Right renal pelvis (tissue), 4 donors: Measurements from ENCODE around the gene STARD10. TPM values are rescaled to one million over a fixed set of nuclear protein-coding genes. Genes with fewer than 3 reads are reported as not detected.
A peak's percentile ranks its signal among the peaks of the same experiment; 100 is the strongest.

Experiments used
- DNase-seq, 4 donors: peaks; one replicate each; pipeline ENCODE4 v3.0.0-alpha.2; 2013; ENCODE audit warnings: low read depth in 4 of 4, low spot score in 3 of 4, missing footprints in 1 of 4
- polyA plus RNA-seq, 4 donors: library from polyadenylated mRNA; unstranded; fragments of 120-200 nt; gene quantifications; one replicate each; pipeline ENCODE4 v1.2.1, GENCODE V29; 2013; ENCODE audit not compliant: insufficient read length in 4 of 4

STARD10 gene
- polyA plus RNA-seq, 4 donors, result 69.5 to 92.6 (median 79.9) TPM

- no peak for DNase-seq
Observed at GRCh38 chr11:72735495-72736027, 58.3 kb downstream of the STARD10 start.

GRCh38 chr11:72732329-72732728 is 61.5 kb downstream of the STARD10 start:
- no peak for DNase-seq

- no peak for DNase-seq
Observed at GRCh38 chr11:72730737-72731136, 63.1 kb downstream of the STARD10 start.

GRCh38 chr11:72730243-72730642 is 63.6 kb downstream of the STARD10 start:
- DNase-seq, result no peak

GRCh38 chr11:72727521-72727920 is 66.3 kb downstream of the STARD10 start:
- DNase-seq, result no peak

- no peak for DNase-seq
Observed at GRCh38 chr11:72726266-72727220, 67.3 kb downstream of the STARD10 start.

GRCh38 chr11:72725724-72726028 is 68.2 kb downstream of the STARD10 start:
- DNase-seq, result no peak

- DNase-seq, result peak; percentile 71 to 83 (median 80)
Observed at GRCh38 chr11:72724851-72725723, 68.8 kb downstream of the STARD10 start.

- no peak for DNase-seq
Observed at GRCh38 chr11:72724021-72724551, 69.8 kb downstream of the STARD10 start.

GRCh38 chr11:72723508-72723907 is 70.3 kb downstream of the STARD10 start:
- no peak for DNase-seq

- DNase-seq, result peak; percentile 79 to 88 (median 84)
Observed at GRCh38 chr11:72722050-72722748, 71.6 kb downstream of the STARD10 start.

- DNase-seq, result no peak
Observed at GRCh38 chr11:72721689-72722049, 72.2 kb downstream of the STARD10 start.

GRCh38 chr11:72721276-72721675 is 72.6 kb downstream of the STARD10 start:
- no peak for DNase-seq

- DNase-seq, result no peak
Observed at GRCh38 chr11:72720784-72721183, 73.1 kb downstream of the STARD10 start.

GRCh38 chr11:72720047-72720446 is 73.8 kb downstream of the STARD10 start:
- no peak for DNase-seq

GRCh38 chr11:72719551-72719950 is 74.3 kb downstream of the STARD10 start:
- DNase-seq, result no peak

- DNase-seq, result no peak
Observed at GRCh38 chr11:72719144-72719543, 74.7 kb downstream of the STARD10 start.

GRCh38 chr11:72718101-72718501 is 75.7 kb downstream of the STARD10 start:
- no peak for DNase-seq

GRCh38 chr11:72716788-72717435 is 76.9 kb downstream of the STARD10 start:
- DNase-seq, result no peak

GRCh38 chr11:72716290-72716689 is 77.6 kb downstream of the STARD10 start:
- DNase-seq, result no peak
